Liver (tissue), 3 donors: Measurements from ENCODE around the gene LCE1F.

Experiments
- FOXA1 ChIP-seq: IDR thresholded peaks from 2 replicates; pipeline ENCODE4 v1.6.1; 2016; ENCODE audit warnings: antibody characterized with exemption
- GABPA ChIP-seq, 2 donors: IDR thresholded peaks in 1 of 2; conservative IDR thresholded peaks in 1 of 2; 2 replicates each; pipeline ENCODE4 v1.6.1; 2016; ENCODE audit warnings: antibody characterized with exemption in 2 of 2, mild to moderate bottlenecking in 1 of 2, moderate library complexity in 1 of 2
- HNF4A ChIP-seq, 2 donors: conservative IDR thresholded peaks; 2 replicates each; pipeline ENCODE4 v1.6.1; 2016; ENCODE audit warnings: antibody characterized with exemption in 2 of 2, mild to moderate bottlenecking in 2 of 2
- HNF4G ChIP-seq: IDR thresholded peaks from 2 replicates; pipeline ENCODE4 v1.6.1; 2016; ENCODE audit warnings: antibody characterized with exemption
- JUND ChIP-seq, 2 donors: IDR thresholded peaks; 2 replicates each; pipeline ENCODE4 v1.6.1; 2016; ENCODE audit warnings: antibody characterized with exemption in 2 of 2
- RAD21 ChIP-seq, 2 donors: IDR thresholded peaks; 2 replicates each; pipeline ENCODE4 v1.6.1; 2016; ENCODE audit warnings: antibody characterized with exemption in 2 of 2, mild to moderate bottlenecking in 2 of 2
- RXRA ChIP-seq, 2 donors: IDR thresholded peaks; 2 replicates each; pipeline ENCODE4 v1.6.1; 2017 to 2018; ENCODE audit warnings: antibody characterized with exemption in 2 of 2, mild to moderate bottlenecking in 1 of 2
- SP1 ChIP-seq: IDR thresholded peaks from 2 replicates; pipeline ENCODE4 v1.6.1; 2018; ENCODE audit warnings: antibody characterized with exemption, mild to moderate bottlenecking
- TAF1 ChIP-seq: conservative IDR thresholded peaks from 2 replicates; pipeline ENCODE4 v1.6.1; 2016; ENCODE audit warnings: antibody characterized with exemption, mild to moderate bottlenecking
- YY1 ChIP-seq: IDR thresholded peaks from 2 replicates; pipeline ENCODE4 v1.6.1; 2016; ENCODE audit warnings: antibody characterized with exemption, mild to moderate bottlenecking
- TF ChIP-seq, protein P1 (sequence below): fragments of 150-350 bp; IDR thresholded peaks from 2 replicates; pipeline ENCODE4 v1.5.1; 2017; ENCODE audit warnings: improper control_type of control experiment, low read depth, low read length; ENCODE audit not compliant: missing input control
- TF ChIP-seq, protein P2 (sequence below): IDR thresholded peaks from 2 replicates; pipeline ENCODE4 v1.6.1; 2016; ENCODE audit warnings: antibody characterized with exemption
- TF ChIP-seq, protein P3 (sequence below): IDR thresholded peaks from 2 replicates; pipeline ENCODE4 v1.6.1; 2016; ENCODE audit warnings: antibody characterized with exemption, mild to moderate bottlenecking
- TF ChIP-seq, protein P4 (sequence below): IDR thresholded peaks from 2 replicates; pipeline ENCODE4 v1.6.1; 2016; ENCODE audit warnings: antibody characterized with exemption
- donor health status: healthy.
- donor health status: healthy.

DNA sequence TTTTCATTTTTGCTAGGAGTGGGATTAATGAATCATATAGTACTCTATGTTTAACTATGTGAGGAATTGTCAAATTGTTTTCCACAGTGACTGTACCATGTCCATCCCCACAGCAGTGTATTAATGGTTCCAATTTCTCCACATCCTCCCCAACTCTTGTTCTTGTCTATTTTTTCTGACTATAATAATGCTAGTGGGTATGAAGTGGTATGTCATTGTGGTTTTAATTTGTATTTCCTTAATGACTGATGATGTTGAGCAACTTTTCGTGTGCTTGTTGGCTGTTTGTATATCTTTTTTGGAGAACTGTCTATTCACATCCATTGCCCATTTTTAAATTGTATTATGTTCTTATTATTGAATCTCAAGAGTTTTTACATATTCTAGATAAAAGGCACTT is 27.1 kb upstream of the LCE1F start:
- TF ChIP-seq, protein P1, sequence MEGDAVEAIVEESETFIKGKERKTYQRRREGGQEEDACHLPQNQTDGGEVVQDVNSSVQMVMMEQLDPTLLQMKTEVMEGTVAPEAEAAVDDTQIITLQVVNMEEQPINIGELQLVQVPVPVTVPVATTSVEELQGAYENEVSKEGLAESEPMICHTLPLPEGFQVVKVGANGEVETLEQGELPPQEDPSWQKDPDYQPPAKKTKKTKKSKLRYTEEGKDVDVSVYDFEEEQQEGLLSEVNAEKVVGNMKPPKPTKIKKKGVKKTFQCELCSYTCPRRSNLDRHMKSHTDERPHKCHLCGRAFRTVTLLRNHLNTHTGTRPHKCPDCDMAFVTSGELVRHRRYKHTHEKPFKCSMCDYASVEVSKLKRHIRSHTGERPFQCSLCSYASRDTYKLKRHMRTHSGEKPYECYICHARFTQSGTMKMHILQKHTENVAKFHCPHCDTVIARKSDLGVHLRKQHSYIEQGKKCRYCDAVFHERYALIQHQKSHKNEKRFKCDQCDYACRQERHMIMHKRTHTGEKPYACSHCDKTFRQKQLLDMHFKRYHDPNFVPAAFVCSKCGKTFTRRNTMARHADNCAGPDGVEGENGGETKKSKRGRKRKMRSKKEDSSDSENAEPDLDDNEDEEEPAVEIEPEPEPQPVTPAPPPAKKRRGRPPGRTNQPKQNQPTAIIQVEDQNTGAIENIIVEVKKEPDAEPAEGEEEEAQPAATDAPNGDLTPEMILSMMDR = no peak
- no peak for TF ChIP-seq YY1
- no peak for TF ChIP-seq RAD21 (IDR thresholded peaks at IDR 0.05)
- TF ChIP-seq HNF4G = no peak
- no peak for TF ChIP-seq TAF1
- no peak for TF ChIP-seq JUND (IDR thresholded peaks at IDR 0.05)
- TF ChIP-seq, protein P2, sequence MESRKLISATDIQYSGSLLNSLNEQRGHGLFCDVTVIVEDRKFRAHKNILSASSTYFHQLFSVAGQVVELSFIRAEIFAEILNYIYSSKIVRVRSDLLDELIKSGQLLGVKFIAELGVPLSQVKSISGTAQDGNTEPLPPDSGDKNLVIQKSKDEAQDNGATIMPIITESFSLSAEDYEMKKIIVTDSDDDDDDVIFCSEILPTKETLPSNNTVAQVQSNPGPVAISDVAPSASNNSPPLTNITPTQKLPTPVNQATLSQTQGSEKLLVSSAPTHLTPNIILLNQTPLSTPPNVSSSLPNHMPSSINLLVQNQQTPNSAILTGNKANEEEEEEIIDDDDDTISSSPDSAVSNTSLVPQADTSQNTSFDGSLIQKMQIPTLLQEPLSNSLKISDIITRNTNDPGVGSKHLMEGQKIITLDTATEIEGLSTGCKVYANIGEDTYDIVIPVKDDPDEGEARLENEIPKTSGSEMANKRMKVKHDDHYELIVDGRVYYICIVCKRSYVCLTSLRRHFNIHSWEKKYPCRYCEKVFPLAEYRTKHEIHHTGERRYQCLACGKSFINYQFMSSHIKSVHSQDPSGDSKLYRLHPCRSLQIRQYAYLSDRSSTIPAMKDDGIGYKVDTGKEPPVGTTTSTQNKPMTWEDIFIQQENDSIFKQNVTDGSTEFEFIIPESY = no peak
- no peak for TF ChIP-seq FOXA1
- TF ChIP-seq, protein P3, sequence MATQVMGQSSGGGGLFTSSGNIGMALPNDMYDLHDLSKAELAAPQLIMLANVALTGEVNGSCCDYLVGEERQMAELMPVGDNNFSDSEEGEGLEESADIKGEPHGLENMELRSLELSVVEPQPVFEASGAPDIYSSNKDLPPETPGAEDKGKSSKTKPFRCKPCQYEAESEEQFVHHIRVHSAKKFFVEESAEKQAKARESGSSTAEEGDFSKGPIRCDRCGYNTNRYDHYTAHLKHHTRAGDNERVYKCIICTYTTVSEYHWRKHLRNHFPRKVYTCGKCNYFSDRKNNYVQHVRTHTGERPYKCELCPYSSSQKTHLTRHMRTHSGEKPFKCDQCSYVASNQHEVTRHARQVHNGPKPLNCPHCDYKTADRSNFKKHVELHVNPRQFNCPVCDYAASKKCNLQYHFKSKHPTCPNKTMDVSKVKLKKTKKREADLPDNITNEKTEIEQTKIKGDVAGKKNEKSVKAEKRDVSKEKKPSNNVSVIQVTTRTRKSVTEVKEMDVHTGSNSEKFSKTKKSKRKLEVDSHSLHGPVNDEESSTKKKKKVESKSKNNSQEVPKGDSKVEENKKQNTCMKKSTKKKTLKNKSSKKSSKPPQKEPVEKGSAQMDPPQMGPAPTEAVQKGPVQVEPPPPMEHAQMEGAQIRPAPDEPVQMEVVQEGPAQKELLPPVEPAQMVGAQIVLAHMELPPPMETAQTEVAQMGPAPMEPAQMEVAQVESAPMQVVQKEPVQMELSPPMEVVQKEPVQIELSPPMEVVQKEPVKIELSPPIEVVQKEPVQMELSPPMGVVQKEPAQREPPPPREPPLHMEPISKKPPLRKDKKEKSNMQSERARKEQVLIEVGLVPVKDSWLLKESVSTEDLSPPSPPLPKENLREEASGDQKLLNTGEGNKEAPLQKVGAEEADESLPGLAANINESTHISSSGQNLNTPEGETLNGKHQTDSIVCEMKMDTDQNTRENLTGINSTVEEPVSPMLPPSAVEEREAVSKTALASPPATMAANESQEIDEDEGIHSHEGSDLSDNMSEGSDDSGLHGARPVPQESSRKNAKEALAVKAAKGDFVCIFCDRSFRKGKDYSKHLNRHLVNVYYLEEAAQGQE = no peak
- no peak for TF ChIP-seq SP1
- TF ChIP-seq, protein P4, sequence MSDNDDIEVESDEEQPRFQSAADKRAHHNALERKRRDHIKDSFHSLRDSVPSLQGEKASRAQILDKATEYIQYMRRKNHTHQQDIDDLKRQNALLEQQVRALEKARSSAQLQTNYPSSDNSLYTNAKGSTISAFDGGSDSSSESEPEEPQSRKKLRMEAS = no peak
- no peak for TF ChIP-seq GABPA (IDR thresholded peaks at IDR 0.05 in 1 of 2, conservative IDR thresholded peaks at IDR 0.05 in 1 of 2)
- no peak for TF ChIP-seq HNF4A (conservative IDR thresholded peaks at IDR 0.05)
- no peak for TF ChIP-seq RXRA (IDR thresholded peaks at IDR 0.05)
